Loucy (cell line): ENCODE results near the gene CREB3L2.

Experiments used
- EZH2phosphoT487 ChIP-seq: fragments of 200-600 bp; IDR thresholded peaks from 2 replicates; pipeline ENCODE4 v1.6.1; 2018; ENCODE audit warnings: antibody characterized with exemption, mild to moderate bottlenecking, moderate library complexity, borderline replicate concordance
- TF ChIP-seq, protein P1 (sequence below): fragments of 200-600 bp; sonication (generic); conservative IDR thresholded peaks from 2 replicates; pipeline ENCODE4 v1.5.1; 2014; ENCODE audit warnings: mild to moderate bottlenecking, antibody characterized with exemption, low read length

DNA sequence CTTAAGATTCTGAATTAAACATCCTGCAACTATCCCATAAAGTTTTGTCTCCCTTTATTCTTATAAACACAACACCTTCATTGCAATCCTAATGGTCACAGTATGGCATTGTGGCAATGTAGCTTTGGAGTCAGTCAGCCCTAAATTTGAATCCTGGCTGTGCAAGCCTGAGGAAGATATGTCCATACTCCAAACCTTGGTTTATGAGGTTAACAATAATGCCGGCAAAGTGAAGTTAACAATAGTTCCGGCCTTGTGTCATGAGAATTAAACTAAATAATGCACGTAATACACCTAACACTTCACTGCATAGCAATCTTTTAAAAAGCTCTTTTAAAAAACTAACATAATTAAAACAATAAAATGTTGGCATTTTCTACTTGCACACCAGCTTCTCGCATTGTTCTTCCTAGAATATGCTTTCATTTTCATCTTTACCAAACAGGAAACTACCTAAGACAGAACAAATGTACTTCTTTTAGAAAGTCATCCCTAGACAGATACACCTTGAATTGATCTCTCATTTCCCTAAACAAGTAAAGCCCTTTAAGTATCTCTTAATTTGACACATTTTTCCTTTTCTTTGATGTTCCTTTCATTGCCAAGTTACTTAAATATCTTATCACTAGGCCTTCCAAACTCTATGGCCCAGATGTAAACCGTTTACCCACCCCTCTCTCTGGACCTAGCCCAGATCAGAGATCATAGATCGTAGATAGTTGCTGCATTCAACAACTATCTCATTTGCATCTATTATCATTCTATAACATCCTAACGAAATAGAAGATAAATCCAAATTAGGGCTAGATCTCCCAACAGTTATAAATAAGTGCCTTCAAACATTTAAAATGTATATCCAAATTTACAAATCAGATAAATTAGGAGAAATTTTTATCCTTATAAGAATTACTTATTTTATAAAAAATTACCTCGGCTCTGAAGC, 66.7 kb downstream of the CREB3L2 start:
- TF ChIP-seq, protein P1, sequence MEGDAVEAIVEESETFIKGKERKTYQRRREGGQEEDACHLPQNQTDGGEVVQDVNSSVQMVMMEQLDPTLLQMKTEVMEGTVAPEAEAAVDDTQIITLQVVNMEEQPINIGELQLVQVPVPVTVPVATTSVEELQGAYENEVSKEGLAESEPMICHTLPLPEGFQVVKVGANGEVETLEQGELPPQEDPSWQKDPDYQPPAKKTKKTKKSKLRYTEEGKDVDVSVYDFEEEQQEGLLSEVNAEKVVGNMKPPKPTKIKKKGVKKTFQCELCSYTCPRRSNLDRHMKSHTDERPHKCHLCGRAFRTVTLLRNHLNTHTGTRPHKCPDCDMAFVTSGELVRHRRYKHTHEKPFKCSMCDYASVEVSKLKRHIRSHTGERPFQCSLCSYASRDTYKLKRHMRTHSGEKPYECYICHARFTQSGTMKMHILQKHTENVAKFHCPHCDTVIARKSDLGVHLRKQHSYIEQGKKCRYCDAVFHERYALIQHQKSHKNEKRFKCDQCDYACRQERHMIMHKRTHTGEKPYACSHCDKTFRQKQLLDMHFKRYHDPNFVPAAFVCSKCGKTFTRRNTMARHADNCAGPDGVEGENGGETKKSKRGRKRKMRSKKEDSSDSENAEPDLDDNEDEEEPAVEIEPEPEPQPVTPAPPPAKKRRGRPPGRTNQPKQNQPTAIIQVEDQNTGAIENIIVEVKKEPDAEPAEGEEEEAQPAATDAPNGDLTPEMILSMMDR, result no peak
- no peak for TF ChIP-seq EZH2phosphoT487
